Measurements from ENCODE around the gene ACAP2. TPM values are rescaled to one million over a fixed set of nuclear protein-coding genes. Genes with fewer than 3 reads are reported as not detected.
A peak's percentile ranks its signal among the peaks of the same experiment; 100 is the strongest.

The ACAP2 gene
- total and polyA plus RNA-seq, 2 donors from 2014 or later = 4.6 to 50.1 TPM

DNA sequence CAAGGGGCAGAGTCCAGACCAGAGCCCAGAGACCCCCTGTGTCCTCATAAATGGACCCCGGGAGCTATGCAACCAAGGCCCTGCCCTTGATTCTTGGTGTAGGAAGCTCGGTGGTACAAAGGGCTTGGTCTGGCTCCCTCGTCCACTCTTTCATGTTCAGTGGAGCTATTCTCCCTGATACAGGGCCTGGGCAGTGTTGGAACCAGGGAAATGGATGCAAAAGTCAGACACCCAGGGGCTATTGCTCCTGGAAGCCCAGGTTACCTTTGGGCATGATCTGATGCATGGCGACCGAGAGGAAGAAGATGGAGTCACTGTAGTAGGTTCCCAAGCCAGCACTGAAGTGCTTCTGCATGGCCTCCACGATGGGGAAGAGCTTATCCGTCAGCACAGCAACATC lies 216.4 kb downstream of the ACAP2 start:
- Histone ChIP-seq H3K9ac (ENCODE audit: low read length in 3 of 3) (no peak overlapping the region), H3K27ac (ENCODE audit: low read depth in 2 of 2, low read length in 2 of 2) (no peak overlapping the region), H3K9me3 (ENCODE audit: control insufficient read depth in 2 of 3, insufficient read depth in 1 of 3, low read length in 3 of 3) (no peaks in the 10 kb centered on the region), H3K4me1 (ENCODE audit: control insufficient read depth in 2 of 3, insufficient read depth in 2 of 3, low read depth in 1 of 3, low read length in 3 of 3) (peaks cover 0 to 5% (median 2%) of the 10 kb centered on the region in 3 donors), H3K4me3 (ENCODE audit: low read length in 3 of 3) (no peak overlapping the region), H3K36me3 (ENCODE audit: control insufficient read depth in 2 of 3, insufficient read depth in 3 of 3, low read length in 3 of 3) (no peaks in the 10 kb centered on the region), H3K27me3 (ENCODE audit: control insufficient read depth, insufficient read depth, low read length) (no peaks in the 10 kb centered on the region)
- intact Hi-C loops (cut with DNase I) = no loop called here
- TF ChIP-seq, protein P1, sequence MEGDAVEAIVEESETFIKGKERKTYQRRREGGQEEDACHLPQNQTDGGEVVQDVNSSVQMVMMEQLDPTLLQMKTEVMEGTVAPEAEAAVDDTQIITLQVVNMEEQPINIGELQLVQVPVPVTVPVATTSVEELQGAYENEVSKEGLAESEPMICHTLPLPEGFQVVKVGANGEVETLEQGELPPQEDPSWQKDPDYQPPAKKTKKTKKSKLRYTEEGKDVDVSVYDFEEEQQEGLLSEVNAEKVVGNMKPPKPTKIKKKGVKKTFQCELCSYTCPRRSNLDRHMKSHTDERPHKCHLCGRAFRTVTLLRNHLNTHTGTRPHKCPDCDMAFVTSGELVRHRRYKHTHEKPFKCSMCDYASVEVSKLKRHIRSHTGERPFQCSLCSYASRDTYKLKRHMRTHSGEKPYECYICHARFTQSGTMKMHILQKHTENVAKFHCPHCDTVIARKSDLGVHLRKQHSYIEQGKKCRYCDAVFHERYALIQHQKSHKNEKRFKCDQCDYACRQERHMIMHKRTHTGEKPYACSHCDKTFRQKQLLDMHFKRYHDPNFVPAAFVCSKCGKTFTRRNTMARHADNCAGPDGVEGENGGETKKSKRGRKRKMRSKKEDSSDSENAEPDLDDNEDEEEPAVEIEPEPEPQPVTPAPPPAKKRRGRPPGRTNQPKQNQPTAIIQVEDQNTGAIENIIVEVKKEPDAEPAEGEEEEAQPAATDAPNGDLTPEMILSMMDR (IDR thresholded peaks at IDR 0.05; ENCODE audit: borderline replicate concordance, extremely low read depth, insufficient read depth) = no peak
- FAIRE-seq (no peak), DNase-seq (peak in 1 of 5 donors; percentile 7)

DNA sequence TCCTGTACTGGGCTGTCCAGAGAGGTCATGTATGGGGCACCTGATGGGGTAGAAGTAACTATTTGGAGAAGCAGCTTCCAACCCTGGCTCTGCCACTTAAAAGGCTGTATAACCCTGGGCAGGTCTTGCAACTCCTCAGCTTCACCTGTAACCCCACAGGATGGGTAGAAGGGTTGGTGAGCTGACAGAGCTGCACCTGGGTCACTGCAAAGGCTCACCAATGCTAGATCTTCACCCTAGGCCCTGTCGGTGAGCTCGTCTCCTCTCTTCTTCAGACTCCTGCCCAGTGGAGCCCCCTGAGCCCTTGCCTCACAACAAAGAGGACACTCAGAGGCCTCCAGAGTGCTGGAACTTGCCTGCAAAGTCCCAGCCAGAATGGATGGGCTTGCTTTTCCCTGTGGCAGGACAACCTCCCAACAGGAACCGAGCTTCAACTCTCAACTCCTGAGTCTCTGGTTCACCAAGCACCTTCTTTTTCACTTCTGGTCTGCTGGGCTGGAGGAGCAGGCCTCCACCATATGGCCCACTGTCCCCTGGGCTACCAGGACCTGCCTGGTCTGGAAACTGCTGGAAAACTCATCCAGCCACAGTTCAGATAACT lies 217.7 kb downstream of the ACAP2 start:
- no peak for FAIRE-seq
- TF ChIP-seq, protein P1 (IDR thresholded peaks at IDR 0.05; ENCODE audit: borderline replicate concordance, extremely low read depth, insufficient read depth) = no peak

More for the DNA sequence above, 217.7 kb downstream of the ACAP2 start:
- intact Hi-C loops (cut with DNase I) = no loop called here
- Histone ChIP-seq H3K9me3 (ENCODE audit: control insufficient read depth in 2 of 3, insufficient read depth in 1 of 3, low read length in 3 of 3) (no peaks in the 10 kb centered on the region), H3K27ac (ENCODE audit: low read depth in 2 of 2, low read length in 2 of 2) (no peak overlapping the region), H3K27me3 (ENCODE audit: control insufficient read depth, insufficient read depth, low read length) (no peaks in the 10 kb centered on the region), H3K9ac (ENCODE audit: low read length in 3 of 3) (no peak overlapping the region), H3K4me3 (ENCODE audit: low read length in 3 of 3) (no peak overlapping the region), H3K36me3 (ENCODE audit: control insufficient read depth in 2 of 3, insufficient read depth in 3 of 3, low read length in 3 of 3) (no peaks in the 10 kb centered on the region), H3K4me1 (ENCODE audit: control insufficient read depth in 2 of 3, insufficient read depth in 2 of 3, low read depth in 1 of 3, low read length in 3 of 3) (peaks cover 2 to 5% (median 4%) of the 10 kb centered on the region in 3 donors)
- DNase-seq = no peak

Other genes with a start within 250 kb of the ACAP2 start
- gene XXYLT1, start 171.9 kb downstream of the ACAP2 start, total RNA-seq = 10.7 TPM
- 5.7 TPM for gene XXYLT1, start 171.9 kb downstream of the ACAP2 start, polyA plus RNA-seq (ENCODE audit: insufficient read depth, low read depth, low replicate concordance)
- gene PPP1R2, start 100.3 kb upstream of the ACAP2 start, total RNA-seq = 49.0 TPM
- 34.0 TPM for gene PPP1R2, start 100.3 kb upstream of the ACAP2 start, polyA plus RNA-seq (ENCODE audit: insufficient read depth, low read depth, low replicate concordance)
- 24.4 TPM for gene APOD, start 140.9 kb upstream of the ACAP2 start, total RNA-seq
- 12.9 TPM for gene APOD, start 140.9 kb upstream of the ACAP2 start, polyA plus RNA-seq (ENCODE audit: insufficient read depth, low read depth, low replicate concordance)